Heart left ventricle (tissue), 16 donors: ENCODE data around the gene SYP. TPM values are rescaled to one million over a fixed set of nuclear protein-coding genes. Genes with fewer than 3 reads are reported as not detected.

ENCODE experiments used
- ATAC-seq, 4 donors: fragments of 200-7000 bp; cut with Tn5 transposase; one replicate each; pipeline ENCODE4 v1.9.1; 2020 to 2022; ENCODE audit warnings: moderate library complexity in 4 of 4, mild to moderate bottlenecking in 3 of 4, moderate number of reproducible peaks in 1 of 4
- DNase-seq, 5 donors: peaks; one replicate each; pipeline ENCODE4 v3.0.0-alpha.2; 2020
- H3K27ac ChIP-seq, 12 donors: fragments of 200-600 bp; sonication (generic) in 4 of 12; one replicate each; pipeline versions ENCODE4 v1.5.0 to v1.8.0; 2016 to 2022; ENCODE audit warnings: mild to moderate bottlenecking in 2 of 12
- H3K27me3 ChIP-seq, 9 donors: fragments of 200-600 bp; sonication (generic) in 2 of 9; one replicate each; pipeline versions ENCODE4 v1.5.1 to v1.8.0; 2016 to 2022; ENCODE audit warnings: mild to moderate bottlenecking in 3 of 9
- H3K36me3 ChIP-seq, 9 donors: fragments of 200-600 bp; sonication (generic) in 2 of 9; one replicate each; pipeline versions ENCODE4 v1.5.0 to v1.8.0; 2018 to 2022; ENCODE audit warnings: mild to moderate bottlenecking in 2 of 9
- H3K4me1 ChIP-seq, 12 donors: fragments of 200-600 bp; sonication (generic) in 4 of 12; one replicate each; pipeline versions ENCODE4 v1.5.0 to v1.8.0; 2016 to 2022; ENCODE audit warnings: mild to moderate bottlenecking in 3 of 12
- H3K4me3 ChIP-seq, 12 donors: fragments of 200-600 bp; sonication (generic) in 4 of 12; one replicate each; pipeline versions ENCODE4 v1.5.0 to v1.8.0; 2017 to 2022; ENCODE audit warnings: mild to moderate bottlenecking in 9 of 12, moderate library complexity in 4 of 12
- H3K9me3 ChIP-seq, 12 donors: fragments of 200-600 bp; sonication (generic) in 4 of 12; one replicate each; pipeline versions ENCODE4 v1.5.0 to v1.8.0; 2016 to 2022; ENCODE audit warnings: mild to moderate bottlenecking in 1 of 12
- CTCF ChIP-seq, 12 donors: fragments of 200-600 bp; sonication (generic) in 4 of 12; IDR thresholded peaks; one replicate each; pipeline versions ENCODE4 v1.5.0 to v1.8.0; 2018 to 2022; ENCODE audit warnings: antibody characterized with exemption in 12 of 12, mild to moderate bottlenecking in 5 of 12
- POLR2A ChIP-seq, 2 donors: fragments of 450-650 bp; IDR thresholded peaks; one replicate each; pipeline ENCODE4 v1.6.1; 2017; ENCODE audit warnings: antibody characterized with exemption in 2 of 2, mild to moderate bottlenecking in 2 of 2, moderate library complexity in 2 of 2
- WGBS, 4 donors: extraction: QIAGEN DNeasy Blood & Tissue Kit in 2 of 4; methylation state at CpG; one replicate each; pipeline versions ENCODE4 v1.1.5 to v1.1.7; 2013 to 2018; 5-methylcytosine and 5-hydroxymethylcytosine counted together
- intact Hi-C, 10 donors: fragments of 100-400 bp; cut with DNase I; formaldehyde crosslinking; loops; one replicate each; pipeline versions ENCODE4 v1.11.1 to v1.14.2; 2022
- polyA plus RNA-seq, 2 donors: library from polyadenylated mRNA; stranded (reverse); fragments of 200-250 nt; gene quantifications; one replicate each; pipeline ENCODE4 v1.2.3, GENCODE V29; 2013
- total RNA-seq, 9 donors: library from RNA; depleted of rRNA in 2 of 9; stranded (reverse); fragments of >200 nt in 2 of 9; fragmentation: NEBNext Ultra II Directional in 3 of 9; extraction: Animal tissue kit (Norgen Biotek cat#: 25700) in 3 of 9; gene quantifications; one replicate each; pipeline versions ENCODE4 v1.1.0 to v1.2.4, GENCODE V29; 2016 to 2023
- donor health status: ischemic (EF 13 %, LVEDD 7.1; RV severe dilation, severe dysfunction).
- donor health status: healthy with polysubstance abuse.
- donor health status: DM: no; HTN: yes; CAD: no.
- donor health status: DM: no; HTN: no; CAD: no.
- donor health status: ischemic (EF 25% LVEDD 6.9; RV normal size, moderate dysfunction).
- donor health status: ischemic (EF 25% LVEDD 5.7; RV mildly dilated, moderate dysfunction).
- donor health status: healthy.
- donor health status: DM: yes; HTN: yes; CAD: no.
- donor health status: ischemic (EF 35%, LVEDD 5.7; RV mildly dilated, moderate dysfunction).
- donor health status: nonischemic (EF 11% LVEDD 7.7; RV severe dilation, severe dysfunction).
- donor health status: DM: yes; HTN: yes; CAD: no.
- donor health status: PGD.
- donor health status: ischemic (EF 29% LVEDD 5.4; RV normal size, mild dysfunction).
- donor health status: nonischemic (EF 23%, LVEDD 6.1; RV moderate dilation, normal function).

SYP gene
- total and polyA plus RNA-seq, 11 donors: 0.49 to 3.7 (median 1.3) TPM

- peak in 1 of 5 donors; percentile 42 for DNase-seq
- intact Hi-C loops: no loop called here
- no peaks in the 10 kb centered on the region for H3K27me3 ChIP-seq
- 69 to 80% (median 77%) methylated on average over 4 to 18 of the region's 18 CpGs for WGBS, 4 donors
- peak overlapping the region in 8 of 12 donors; percentile 35 to 84 (median 56) for H3K27ac ChIP-seq
- H3K9me3 ChIP-seq: no peaks in the 10 kb centered on the region
- peaks cover 0 to 30% (median 7%) of the 10 kb centered on the region in 9 donors for H3K36me3 ChIP-seq
- TF ChIP-seq CTCF (IDR thresholded peaks at IDR 0.05) (no peak), POLR2A (IDR thresholded peaks at IDR 0.05) (no peak)
- peaks cover 0 to 19% (median 3%) of the 10 kb centered on the region in 12 donors for H3K4me1 ChIP-seq
- no peak for ATAC-seq
- peak overlapping the region in 4 of 12 donors; percentile 53 to 84 (median 62) for H3K4me3 ChIP-seq
Observed at GRCh38 chrX:49183701-49184281, 16.2 kb downstream of the SYP start.

GRCh38 chrX:49179358-49179757 lies 20.6 kb downstream of the SYP start:
- H3K27me3 ChIP-seq: no peaks in the 10 kb centered on the region
- DNase-seq (no peak), ATAC-seq (no peak)
- intact Hi-C loops: no loop called here
- TF ChIP-seq CTCF (IDR thresholded peaks at IDR 0.05): no peak
- no peak for TF ChIP-seq POLR2A (IDR thresholded peaks at IDR 0.05)
- no peaks in the 10 kb centered on the region for H3K9me3 ChIP-seq
- H3K4me1 ChIP-seq: peaks cover 0 to 14% (median 0%) of the 10 kb centered on the region in 12 donors
- WGBS, 4 donors: 79 to 93% (median 84%) methylated on average over 1 to 2 of the region's 2 CpGs
- peaks cover 0 to 41% (median 17%) of the 10 kb centered on the region in 9 donors for H3K36me3 ChIP-seq
- no peak overlapping the region for H3K4me3 ChIP-seq
- no peak overlapping the region for H3K27ac ChIP-seq

GRCh38 chrX:49178537-49178936 lies 21.5 kb downstream of the SYP start:
- Histone ChIP-seq H3K27me3 (no peaks in the 10 kb centered on the region), H3K4me3 (no peak overlapping the region), H3K9me3 (no peaks in the 10 kb centered on the region), H3K4me1 (peaks cover 0 to 14% (median 0%) of the 10 kb centered on the region in 12 donors), H3K27ac (no peak overlapping the region), H3K36me3 (peaks cover 0 to 43% (median 17%) of the 10 kb centered on the region in 9 donors)
- DNase-seq (no peak), ATAC-seq (peak in 2 of 4 donors; percentile 6 to 7)
- TF ChIP-seq POLR2A (IDR thresholded peaks at IDR 0.05) (no peak), CTCF (IDR thresholded peaks at IDR 0.05) (no peak)
- 73 to 100% (median 96%) methylated on average over 1 to 3 of the region's 3 CpGs for WGBS, 4 donors
- intact Hi-C loops: no loop called here

- intact Hi-C loops: no loop called here
- Histone ChIP-seq H3K27me3 (no peaks in the 10 kb centered on the region), H3K27ac (peak overlapping the region in 1 of 12 donors; percentile 37), H3K36me3 (peaks cover 0 to 37% (median 17%) of the 10 kb centered on the region in 9 donors), H3K4me3 (no peak overlapping the region), H3K9me3 (no peaks in the 10 kb centered on the region), H3K4me1 (peaks cover 0 to 14% (median 0%) of the 10 kb centered on the region in 12 donors)
- WGBS, 4 donors: 80 to 90% (median 89%) methylated on average over 14 to 23 of the region's 23 CpGs
- TF ChIP-seq POLR2A (IDR thresholded peaks at IDR 0.05): no peak
- TF ChIP-seq CTCF (IDR thresholded peaks at IDR 0.05): no peak
- ATAC-seq: peak in 3 of 4 donors; percentile 28 to 45 (median 33)
- DNase-seq: peak in 1 of 5 donors; percentile 64
Observed at GRCh38 chrX:49177873-49178480, 22.0 kb downstream of the SYP start.
